ENCODE measurements around the gene NAV2.

Gene NAV2

GRCh38 chr11:19838994-19839768 is 126.5 kb downstream of the NAV2 start:
- no peak for DNase-seq

- DNase-seq = no peak
Observed at GRCh38 chr11:19840961-19841360, 128.3 kb downstream of the NAV2 start.

GRCh38 chr11:19842505-19842904 is 129.9 kb downstream of the NAV2 start:
- no peak for DNase-seq

- no peak for DNase-seq
Observed at GRCh38 chr11:19843079-19843478, 130.4 kb downstream of the NAV2 start.

GRCh38 chr11:19844012-19844411 is 131.4 kb downstream of the NAV2 start:
- DNase-seq = no peak

GRCh38 chr11:19844806-19845205 is 132.2 kb downstream of the NAV2 start:
- DNase-seq = no peak

GRCh38 chr11:19845626-19846025 is 133.0 kb downstream of the NAV2 start:
- no peak for DNase-seq

- no peak for DNase-seq
Observed at GRCh38 chr11:19846654-19847305, 134.1 kb downstream of the NAV2 start.

- no peak for DNase-seq
Observed at GRCh38 chr11:19848219-19848618, 135.6 kb downstream of the NAV2 start.

- DNase-seq = no peak
Observed at GRCh38 chr11:19849107-19849789, 136.6 kb downstream of the NAV2 start.

GRCh38 chr11:19849947-19850593 is 137.4 kb downstream of the NAV2 start:
- no peak for DNase-seq

- no peak for DNase-seq
Observed at GRCh38 chr11:19852288-19852687, 139.7 kb downstream of the NAV2 start.

- DNase-seq = no peak
Observed at GRCh38 chr11:19853016-19853415, 140.4 kb downstream of the NAV2 start.

- no peak for DNase-seq
Observed at GRCh38 chr11:19853920-19854319, 141.3 kb downstream of the NAV2 start.

- DNase-seq = no peak
Observed at GRCh38 chr11:19861171-19861570, 148.5 kb downstream of the NAV2 start.

- DNase-seq = no peak
Observed at GRCh38 chr11:19862091-19862490, 149.5 kb downstream of the NAV2 start.

GRCh38 chr11:19864141-19865140 is 151.8 kb downstream of the NAV2 start:
- DNase-seq = no peak

- DNase-seq = no peak
Observed at GRCh38 chr11:19866037-19866436, 153.4 kb downstream of the NAV2 start.

GRCh38 chr11:19866521-19866920 is 153.9 kb downstream of the NAV2 start:
- no peak for DNase-seq

GRCh38 chr11:19867064-19867463 is 154.4 kb downstream of the NAV2 start:
- no peak for DNase-seq

GRCh38 chr11:19868281-19868821 is 155.7 kb downstream of the NAV2 start:
- no peak for DNase-seq

GRCh38 chr11:19868871-19869270 is 156.2 kb downstream of the NAV2 start:
- no peak for DNase-seq
